Superior temporal gyrus (tissue), 1 donor: Measurements from ENCODE around the gene MXD3.
"Not testable (repeated sequence)": the region's sequence is repeated elsewhere in the genome, so short reads cannot be mapped to it uniquely, and the experiment has no call there.

ENCODE experiments used
- DNase-seq: peaks from one replicate; pipeline ENCODE4 v3.0.0-alpha.2; 2016; ENCODE audit errors: extremely low spot score

Gene MXD3

GRCh38 chr5:177265395-177265794 is 46.3 kb downstream of the MXD3 start:
- no peak for DNase-seq

DNA sequence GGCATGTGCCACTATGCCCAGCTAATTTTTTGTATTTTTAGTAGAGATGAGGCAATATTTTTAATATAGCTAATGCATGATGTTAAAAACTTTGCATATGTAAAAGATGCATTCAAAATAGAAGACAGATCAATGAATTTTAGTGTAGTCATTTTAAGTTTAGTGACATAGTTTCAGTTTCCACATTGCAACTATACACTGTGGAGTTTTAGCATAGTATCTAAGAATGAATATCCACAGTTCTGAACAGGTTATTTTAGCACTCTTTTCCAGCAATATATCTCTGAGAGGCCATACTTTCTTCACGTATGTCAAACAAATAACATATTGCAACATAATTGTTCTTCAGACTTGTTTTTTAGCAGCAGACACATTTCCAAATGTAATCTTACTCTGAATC is 47.5 kb downstream of the MXD3 start:
- DNase-seq: no peak

DNA sequence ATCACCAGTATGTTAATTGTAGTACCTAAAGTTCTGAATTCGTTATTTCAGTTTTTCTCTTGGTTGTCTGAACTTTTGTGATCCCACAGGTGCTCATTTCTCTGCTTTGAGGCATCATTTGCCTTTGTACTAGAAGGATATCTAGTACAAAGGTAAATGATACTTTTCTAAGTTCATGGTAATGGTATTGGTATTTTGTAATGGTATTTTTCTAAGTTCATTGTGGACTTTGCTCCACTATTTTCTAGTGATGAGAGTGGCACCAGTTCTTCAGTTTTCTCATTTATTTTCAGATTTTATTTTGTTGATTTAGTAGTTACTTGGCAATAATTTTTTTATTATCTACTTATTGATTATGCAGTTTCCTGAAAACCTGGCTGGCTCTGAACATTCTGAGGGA is 50.2 kb downstream of the MXD3 start:
- DNase-seq: no peak

DNA sequence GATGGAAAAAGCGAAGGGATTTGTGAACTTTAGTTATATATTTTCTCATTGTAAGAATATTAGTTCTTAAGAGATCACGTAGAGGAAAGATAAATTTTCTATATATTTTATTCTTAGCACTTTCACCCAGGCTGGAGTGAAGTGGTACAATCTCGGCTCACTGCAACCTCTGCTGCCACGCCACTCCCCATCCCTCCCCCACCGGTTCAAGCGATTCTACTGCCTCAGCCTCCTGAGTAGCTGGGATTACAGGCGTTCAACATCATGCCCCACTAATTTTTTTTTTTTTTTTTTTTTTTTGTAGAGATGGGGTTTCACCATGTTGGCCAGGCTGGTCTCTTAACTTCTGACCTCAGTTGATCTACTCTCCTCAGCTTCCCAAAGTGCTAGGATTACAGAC is 50.7 kb downstream of the MXD3 start:
- no peak for DNase-seq

DNA sequence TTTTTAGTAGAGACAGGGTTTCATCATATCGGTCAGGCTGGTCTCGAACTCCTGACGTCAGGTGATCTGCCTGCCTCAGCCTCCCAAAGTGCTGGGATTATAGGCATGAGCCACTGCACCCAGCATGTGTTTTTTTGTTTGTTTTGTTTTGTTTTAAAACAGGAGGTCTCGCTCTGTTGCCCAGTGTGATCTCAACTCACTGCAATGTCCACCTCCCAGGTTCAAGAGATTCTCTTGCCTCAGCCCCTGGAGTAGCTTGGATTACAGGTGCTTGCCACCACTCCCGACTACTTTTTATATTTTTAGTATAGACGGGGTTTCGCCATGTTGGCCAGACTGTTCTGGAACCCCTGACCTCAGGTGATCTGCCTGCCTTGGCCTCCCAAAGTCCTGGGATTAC is 53.0 kb downstream of the MXD3 start:
- DNase-seq: not testable (repeated sequence)
